ENCODE results near the gene EDARADD. TPM values are rescaled to one million over a fixed set of nuclear protein-coding genes. Genes with fewer than 3 reads are reported as not detected.

The EDARADD gene
- total RNA-seq, 1 experiment from 2014 or later, result 0.30 TPM

- DNase-seq (ENCODE audit: low read depth, low spot score), result no peak
Measured at GRCh38 chr1:236395947-236396664, 2.0 kb downstream of the EDARADD start.

GRCh38 chr1:236396665-236397043 is 2.6 kb downstream of the EDARADD start:
- Histone ChIP-seq H3K9me2 (ENCODE audit: insufficient read depth) (no peaks in the 10 kb centered on the region), H3K4me2 (ENCODE audit: low read length) (no peak overlapping the region), H3K36me3 (ENCODE audit: control insufficient read depth in 1 of 2, insufficient read depth in 2 of 2, low read length in 2 of 2) (no peaks in the 10 kb centered on the region), H3K79me2 (ENCODE audit: insufficient read depth, low read length) (no peaks in the 10 kb centered on the region), H3K4me1 (ENCODE audit: control insufficient read depth in 1 of 2, insufficient read depth in 2 of 2, low read length in 2 of 2) (no peaks in the 10 kb centered on the region; a peak in 1 of 4 replicates), H3K27me3 (ENCODE audit: insufficient read depth, low read length) (no peaks in the 10 kb centered on the region), H3K9me3 (ENCODE audit: control insufficient read depth in 1 of 2, insufficient read depth in 1 of 2, low read depth in 1 of 2, low read length in 2 of 2) (no peaks in the 10 kb centered on the region), H4K20me1 (ENCODE audit: insufficient read depth) (no peaks in the 10 kb centered on the region), H3K9ac (ENCODE audit: low read length) (no peak overlapping the region), H2AFZ (ENCODE audit: low read depth, low read length, poor library complexity, severe bottlenecking) (no peak overlapping the region), H3K27ac (ENCODE audit: low read depth, low read length) (no peak overlapping the region), H3K4me3 (replicated peaks in 1 of 2; ENCODE audit: low read depth in 1 of 2, low read length in 2 of 2) (no peak overlapping the region)
- POLR2A ChIA-PET, result no interaction called here
- BruUV-seq (replicated peaks), result no TSS peak
- no peak for TF ChIP-seq CEBPB (IDR thresholded peaks at IDR 0.05; ENCODE audit: low read depth)
- ATAC-seq, result no peak
- no peak for DNase-seq (ENCODE audit: low read depth, low spot score)
- RAD21 ChIA-PET (ENCODE audit: low non-redundant PET in 1 of 2, low total read pairs in 2 of 2, uncharacterized antibody in 2 of 2, unreplicated experiment in 2 of 2), result no interaction called here
- intact Hi-C loops (cut with micrococcal nuclease), result no loop called here
- CTCF ChIA-PET, result no interaction called here

More at GRCh38 chr1:236395947-236396664, 2.0 kb downstream of the EDARADD start:
- no TSS peak for BruUV-seq (replicated peaks)
- Histone ChIP-seq H3K79me2 (ENCODE audit: insufficient read depth, low read length) (no peaks in the 10 kb centered on the region), H3K9me3 (ENCODE audit: control insufficient read depth in 1 of 2, insufficient read depth in 1 of 2, low read depth in 1 of 2, low read length in 2 of 2) (no peaks in the 10 kb centered on the region), H3K27ac (ENCODE audit: low read depth, low read length) (no peak overlapping the region), H3K4me3 (replicated peaks in 1 of 2; ENCODE audit: low read depth in 1 of 2, low read length in 2 of 2) (no peak overlapping the region), H3K4me2 (ENCODE audit: low read length) (no peak overlapping the region), H4K20me1 (ENCODE audit: insufficient read depth) (no peaks in the 10 kb centered on the region), H2AFZ (ENCODE audit: low read depth, low read length, poor library complexity, severe bottlenecking) (no peak overlapping the region), H3K9ac (ENCODE audit: low read length) (no peak overlapping the region), H3K27me3 (ENCODE audit: insufficient read depth, low read length) (no peaks in the 10 kb centered on the region), H3K9me2 (ENCODE audit: insufficient read depth) (no peaks in the 10 kb centered on the region), H3K36me3 (ENCODE audit: control insufficient read depth in 1 of 2, insufficient read depth in 2 of 2, low read length in 2 of 2) (no peaks in the 10 kb centered on the region), H3K4me1 (ENCODE audit: control insufficient read depth in 1 of 2, insufficient read depth in 2 of 2, low read length in 2 of 2) (no peaks in the 10 kb centered on the region; a peak in 1 of 4 replicates)
- TF ChIP-seq YY1 (IDR thresholded peaks at IDR 0.05; ENCODE audit: extremely low read depth, insufficient replicate concordance, low read depth, low read length) (no peak), CEBPB (IDR thresholded peaks at IDR 0.05; ENCODE audit: low read depth) (no peak), EZH2 (IDR thresholded peaks at IDR 0.05) (no peak), FOSL1 (IDR thresholded peaks at IDR 0.05; ENCODE audit: low read depth) (no peak), SIN3A (IDR thresholded peaks at IDR 0.05; ENCODE audit: low read depth) (no peak), JUND (IDR thresholded peaks at IDR 0.05) (no peak), TCF7L2 (IDR thresholded peaks at IDR 0.05; ENCODE audit: borderline replicate concordance, extremely low read depth, insufficient read depth, insufficient read length) (no peak), MAX (IDR thresholded peaks at IDR 0.05) (no peak), SP1 (IDR thresholded peaks at IDR 0.05; ENCODE audit: low read depth) (no peak), ZNF274 (IDR thresholded peaks at IDR 0.05; ENCODE audit: low read depth, low read length) (no peak), SRF (IDR thresholded peaks at IDR 0.05; ENCODE audit: low read depth) (no peak), POLR2AphosphoS5 (IDR thresholded peaks at IDR 0.05; ENCODE audit: low read depth, low read length) (no peak), ATF3 (IDR thresholded peaks at IDR 0.05) (no peak), CBX3 (IDR thresholded peaks at IDR 0.05; ENCODE audit: low read depth) (no peak), RAD21 (IDR thresholded peaks at IDR 0.05; ENCODE audit: low read depth) (no peak)
- CTCF ChIA-PET, result no interaction called here
- POLR2A ChIA-PET, result no interaction called here
- intact Hi-C loops (cut with micrococcal nuclease), result no loop called here
- no peak for ATAC-seq
- RAD21 ChIA-PET (ENCODE audit: low non-redundant PET in 1 of 2, low total read pairs in 2 of 2, uncharacterized antibody in 2 of 2, unreplicated experiment in 2 of 2), result no interaction called here

Measured in HCT116 (cell line).